Muscle of arm (tissue), 12 donors: ENCODE measurements around the gene BAIAP2. TPM values are rescaled to one million over a fixed set of nuclear protein-coding genes. Genes with fewer than 3 reads are reported as not detected.
A peak's percentile ranks its signal among the peaks of the same experiment; 100 is the strongest.

Experiments
- DNase-seq: peaks from one replicate; pipeline ENCODE4 v3.0.0-alpha.2; 2013
- polyA plus RNA-seq, 12 donors: library from polyadenylated mRNA; unstranded; fragments of 120-200 nt; gene quantifications; one replicate each; pipeline ENCODE4 v1.2.1, GENCODE V29; 2013; ENCODE audit not compliant: insufficient read length in 12 of 12

BAIAP2 gene
- polyA plus RNA-seq, 12 donors, result 11.6 to 40.3 (median 17.2) TPM; not detected in 1

GRCh38 chr17:81085420-81085911 is 50.5 kb downstream of the BAIAP2 start:
- no peak for DNase-seq

- DNase-seq, result no peak
These were observed 52.0 kb downstream of the BAIAP2 start for GRCh38 chr17:81086789-81087551.

- no peak for DNase-seq
These were observed 55.6 kb downstream of the BAIAP2 start for GRCh38 chr17:81090361-81091136.

GRCh38 chr17:81091154-81091553 is 56.2 kb downstream of the BAIAP2 start:
- no peak for DNase-seq

- no peak for DNase-seq
These were observed 57.0 kb downstream of the BAIAP2 start for GRCh38 chr17:81091774-81092517.

GRCh38 chr17:81092518-81093095 is 57.7 kb downstream of the BAIAP2 start:
- no peak for DNase-seq

- DNase-seq, result no peak
These were observed 58.9 kb downstream of the BAIAP2 start for GRCh38 chr17:81093619-81094508.

GRCh38 chr17:81094509-81095382 is 59.8 kb downstream of the BAIAP2 start:
- DNase-seq, result peak; percentile 75

GRCh38 chr17:81095383-81095762 is 60.4 kb downstream of the BAIAP2 start:
- DNase-seq, result no peak

- no peak for DNase-seq
These were observed 61.8 kb downstream of the BAIAP2 start for GRCh38 chr17:81096741-81097133.

GRCh38 chr17:81097134-81097942 is 62.4 kb downstream of the BAIAP2 start:
- DNase-seq, result peak; percentile 84

GRCh38 chr17:81097943-81098308 is 63.0 kb downstream of the BAIAP2 start:
- DNase-seq, result no peak

- DNase-seq, result no peak
These were observed 64.9 kb downstream of the BAIAP2 start for GRCh38 chr17:81099888-81100287.

- DNase-seq, result no peak
These were observed 65.7 kb downstream of the BAIAP2 start for GRCh38 chr17:81100668-81101067.

GRCh38 chr17:81101614-81102306 is 66.8 kb downstream of the BAIAP2 start:
- DNase-seq, result peak; percentile 73

- no peak for DNase-seq
These were observed 67.4 kb downstream of the BAIAP2 start for GRCh38 chr17:81102352-81102751.

GRCh38 chr17:81102869-81103268 is 67.9 kb downstream of the BAIAP2 start:
- DNase-seq, result no peak

GRCh38 chr17:81103379-81103778 is 68.4 kb downstream of the BAIAP2 start:
- no peak for DNase-seq
